RKO (cell line): ENCODE results near the gene PLA2G4B.

Experiments
- DNase-seq: peaks from one replicate; pipeline ENCODE4 v3.0.0-alpha.2; 2016; ENCODE audit warnings: low spot score

Gene PLA2G4B, protein sequence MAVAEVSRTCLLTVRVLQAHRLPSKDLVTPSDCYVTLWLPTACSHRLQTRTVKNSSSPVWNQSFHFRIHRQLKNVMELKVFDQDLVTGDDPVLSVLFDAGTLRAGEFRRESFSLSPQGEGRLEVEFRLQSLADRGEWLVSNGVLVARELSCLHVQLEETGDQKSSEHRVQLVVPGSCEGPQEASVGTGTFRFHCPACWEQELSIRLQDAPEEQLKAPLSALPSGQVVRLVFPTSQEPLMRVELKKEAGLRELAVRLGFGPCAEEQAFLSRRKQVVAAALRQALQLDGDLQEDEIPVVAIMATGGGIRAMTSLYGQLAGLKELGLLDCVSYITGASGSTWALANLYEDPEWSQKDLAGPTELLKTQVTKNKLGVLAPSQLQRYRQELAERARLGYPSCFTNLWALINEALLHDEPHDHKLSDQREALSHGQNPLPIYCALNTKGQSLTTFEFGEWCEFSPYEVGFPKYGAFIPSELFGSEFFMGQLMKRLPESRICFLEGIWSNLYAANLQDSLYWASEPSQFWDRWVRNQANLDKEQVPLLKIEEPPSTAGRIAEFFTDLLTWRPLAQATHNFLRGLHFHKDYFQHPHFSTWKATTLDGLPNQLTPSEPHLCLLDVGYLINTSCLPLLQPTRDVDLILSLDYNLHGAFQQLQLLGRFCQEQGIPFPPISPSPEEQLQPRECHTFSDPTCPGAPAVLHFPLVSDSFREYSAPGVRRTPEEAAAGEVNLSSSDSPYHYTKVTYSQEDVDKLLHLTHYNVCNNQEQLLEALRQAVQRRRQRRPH

DNA sequence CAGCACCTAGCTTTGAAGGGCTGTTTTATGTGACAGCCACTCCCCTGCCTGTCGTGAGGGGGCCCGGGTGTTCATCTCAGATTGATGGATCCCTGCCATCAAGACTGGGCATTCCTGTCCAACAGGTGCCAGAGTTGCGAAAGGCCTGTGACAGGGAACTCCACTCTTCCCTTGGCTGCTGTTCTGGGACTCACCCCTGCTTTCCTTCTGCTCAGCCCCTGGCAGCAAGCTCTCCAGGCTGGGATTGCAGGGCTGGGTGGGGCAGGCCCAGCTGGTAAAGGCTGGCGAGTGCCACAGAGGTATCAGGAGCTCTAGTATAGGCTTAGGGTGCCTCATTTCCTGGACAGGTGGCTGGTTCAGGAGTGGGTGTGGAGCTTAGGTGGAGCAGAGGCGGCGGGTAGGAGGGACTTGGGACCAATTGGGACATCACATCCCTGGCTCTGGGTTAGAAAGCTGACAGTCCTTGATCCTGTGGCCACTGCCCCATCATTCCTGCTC lies at the start of gene PLA2G4B:
Gene PLA2G4B (plus strand): TSS at position 448 of the 498 bp plus-strand sequence. CDS start 67 bp downstream, outside the sequence.
- no peak for DNase-seq

DNA sequence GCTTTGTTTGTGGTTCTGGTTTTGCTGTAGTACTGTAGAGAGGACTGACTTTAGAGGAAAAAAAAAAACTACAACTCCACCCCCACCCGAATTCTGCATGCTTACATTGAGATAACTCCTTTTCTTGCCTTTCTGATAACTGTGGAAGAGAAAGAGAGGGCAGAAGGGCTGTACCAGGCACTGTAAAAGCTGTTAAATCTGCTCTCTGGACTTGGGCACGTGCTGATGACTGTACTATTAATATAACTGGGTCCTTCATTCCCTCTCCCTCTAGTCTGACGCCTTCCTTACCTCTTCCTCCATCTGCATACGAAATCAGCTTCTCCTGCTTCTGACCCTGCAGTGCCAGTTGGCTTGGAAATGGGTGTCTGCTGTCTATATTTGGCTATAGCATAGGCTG lies 49.4 kb upstream of the PLA2G4B start:
- DNase-seq: no peak

DNA sequence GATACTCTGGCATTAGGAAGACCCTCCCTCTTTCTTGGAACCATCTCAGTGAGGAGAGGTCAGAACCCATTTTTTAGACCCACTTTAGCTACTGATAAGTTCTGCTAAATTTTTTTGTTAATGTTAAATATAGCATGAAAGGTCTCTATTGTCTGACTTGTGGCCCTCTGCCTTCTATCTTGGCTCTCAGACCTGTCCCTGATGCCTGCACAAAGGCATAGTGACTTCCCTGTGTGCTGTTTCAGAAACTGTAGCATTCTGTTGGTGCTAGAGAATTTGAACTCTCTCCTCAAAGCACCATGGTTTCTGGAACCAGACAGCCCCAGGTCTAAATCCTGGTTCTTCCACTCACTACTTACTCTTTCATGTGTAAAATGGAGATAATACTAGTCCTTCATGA lies 49.0 kb upstream of the PLA2G4B start:
- no peak for DNase-seq

DNA sequence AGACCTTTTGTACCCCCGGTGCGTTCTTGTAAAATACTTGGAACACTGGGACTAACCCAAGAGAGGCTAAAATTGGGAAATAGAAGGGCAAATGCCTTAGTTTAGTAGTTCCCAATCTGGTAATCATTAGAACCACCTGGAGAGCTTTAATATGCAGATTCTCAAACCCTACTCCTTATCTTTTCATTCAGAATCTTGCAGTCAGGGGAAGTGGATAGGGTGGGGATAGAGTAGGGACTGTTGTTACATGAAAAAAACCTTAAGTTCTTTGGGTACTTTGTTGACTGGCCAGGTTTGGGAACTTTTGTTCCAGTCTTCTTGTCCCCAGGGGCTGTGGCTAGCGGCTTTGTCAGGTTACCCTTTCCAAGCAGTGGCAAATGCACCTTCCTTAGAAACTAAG lies 48.5 kb upstream of the PLA2G4B start:
- DNase-seq: no peak

- no peak for DNase-seq
Measured at GRCh38 chr15:41790756-41791546, 47.7 kb upstream of the PLA2G4B start.

DNA sequence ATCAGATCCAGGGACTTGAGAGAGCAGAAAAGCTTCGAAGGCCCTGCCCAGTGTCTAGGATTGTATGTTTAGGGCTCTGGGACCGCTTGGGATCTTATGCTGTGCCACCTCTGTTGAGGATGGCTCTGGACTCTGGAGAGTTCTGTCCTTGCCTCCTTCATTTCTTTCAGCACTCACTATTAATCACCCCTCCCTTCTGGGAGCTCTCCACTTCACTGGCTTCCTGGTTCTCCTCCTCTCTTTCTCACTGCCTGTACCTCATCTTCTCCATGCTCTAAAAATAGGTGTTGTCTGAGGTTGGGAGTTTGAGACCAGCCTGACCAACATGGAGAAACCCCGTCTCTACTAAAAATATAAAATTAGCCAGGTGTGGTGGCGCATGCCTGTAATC lies 47.1 kb upstream of the PLA2G4B start:
- DNase-seq: no peak

DNA sequence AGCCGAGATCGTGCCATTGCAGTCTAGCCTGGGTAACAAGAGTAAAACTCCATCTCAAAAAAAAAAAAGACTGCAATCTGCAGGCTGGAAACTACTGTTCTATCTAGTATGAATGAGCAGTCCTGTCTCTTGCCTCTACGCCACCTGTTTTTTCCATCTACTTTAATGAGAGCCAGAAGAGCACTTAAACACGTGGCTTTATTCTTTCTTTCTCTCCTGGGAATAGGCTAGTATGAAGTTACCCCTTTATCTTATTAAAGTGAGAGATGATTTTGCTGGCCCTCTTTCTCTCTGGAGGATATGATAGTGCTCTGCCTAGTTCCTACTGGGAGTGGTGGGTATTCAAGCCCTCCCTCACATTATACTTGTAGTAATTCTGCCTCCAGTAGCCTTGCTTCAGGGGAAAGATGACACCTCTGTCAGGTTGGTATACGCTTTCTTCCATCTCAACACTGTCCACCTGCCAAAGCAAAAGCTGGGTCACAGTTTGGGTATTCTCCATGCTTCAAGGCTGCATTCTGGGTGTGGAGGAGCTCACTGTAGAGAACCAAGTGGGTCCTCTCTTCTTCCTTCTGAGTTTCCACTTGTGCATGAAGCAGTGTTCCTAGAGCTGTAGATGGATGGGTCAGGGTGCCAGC lies 46.5 kb upstream of the PLA2G4B start:
- DNase-seq: no peak

GRCh38 chr15:41794081-41794480 lies 44.6 kb upstream of the PLA2G4B start:
- no peak for DNase-seq

DNA sequence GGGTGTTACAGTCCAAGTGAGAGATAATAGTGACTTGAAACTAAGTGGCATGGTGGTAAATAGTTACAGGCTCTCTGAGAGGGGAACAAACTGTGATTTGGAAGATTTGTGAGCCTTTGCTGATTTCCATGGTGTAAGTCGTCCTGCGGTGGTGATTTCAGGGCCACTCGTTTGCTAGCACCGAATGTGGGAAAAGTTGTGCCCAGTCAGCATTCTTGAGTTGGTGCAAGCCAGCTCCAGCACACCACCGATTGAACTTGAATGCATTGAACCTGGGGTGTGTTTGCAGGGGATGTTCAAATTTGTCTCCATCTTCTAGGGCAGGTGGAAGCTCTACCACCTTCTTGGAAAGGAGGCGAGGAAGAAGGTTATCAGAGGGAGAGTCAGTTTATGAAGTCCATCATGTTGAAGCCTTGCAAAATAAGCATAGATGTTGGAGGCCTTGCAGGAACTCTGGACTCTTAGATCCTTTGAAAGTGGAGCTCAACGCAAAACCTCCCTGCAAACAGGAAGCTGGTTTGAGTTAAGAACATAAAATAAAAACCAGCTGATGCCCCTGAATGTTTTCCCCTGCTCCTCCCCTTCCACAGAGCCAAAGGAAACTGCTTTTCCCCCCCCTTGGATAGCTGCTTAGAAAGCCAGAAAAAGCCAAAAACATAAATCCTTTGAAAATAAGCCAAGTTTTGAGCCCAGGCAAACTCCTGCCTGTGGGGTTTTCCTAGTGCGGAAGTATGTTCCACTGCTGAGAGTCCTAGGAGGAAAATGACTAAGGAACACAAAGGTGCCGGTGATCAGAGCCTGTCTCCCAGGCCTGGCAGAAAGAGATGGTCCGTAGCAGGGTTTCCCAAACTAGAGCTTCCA lies 42.4 kb upstream of the PLA2G4B start:
- DNase-seq: no peak

- no peak for DNase-seq
Measured at GRCh38 chr15:41797201-41797944, 41.3 kb upstream of the PLA2G4B start.

- no peak for DNase-seq
Measured at GRCh38 chr15:41798607-41799487, 39.8 kb upstream of the PLA2G4B start.

DNA sequence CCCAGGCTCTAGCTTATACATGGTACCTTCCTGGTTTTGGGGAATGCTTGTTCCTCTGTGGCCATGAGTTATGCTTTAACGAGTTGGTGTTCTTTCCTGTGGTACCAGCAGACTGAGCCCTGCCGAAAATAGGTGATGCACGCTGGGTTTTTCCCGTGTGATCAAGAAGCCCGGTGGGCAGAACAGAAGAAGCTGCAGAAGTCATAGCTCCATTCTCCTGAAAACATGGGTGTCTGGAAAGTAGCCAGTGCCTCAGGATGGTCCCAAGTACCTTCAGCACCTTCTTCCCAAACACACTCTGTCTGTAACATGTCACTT lies 39.2 kb upstream of the PLA2G4B start:
- no peak for DNase-seq

DNA sequence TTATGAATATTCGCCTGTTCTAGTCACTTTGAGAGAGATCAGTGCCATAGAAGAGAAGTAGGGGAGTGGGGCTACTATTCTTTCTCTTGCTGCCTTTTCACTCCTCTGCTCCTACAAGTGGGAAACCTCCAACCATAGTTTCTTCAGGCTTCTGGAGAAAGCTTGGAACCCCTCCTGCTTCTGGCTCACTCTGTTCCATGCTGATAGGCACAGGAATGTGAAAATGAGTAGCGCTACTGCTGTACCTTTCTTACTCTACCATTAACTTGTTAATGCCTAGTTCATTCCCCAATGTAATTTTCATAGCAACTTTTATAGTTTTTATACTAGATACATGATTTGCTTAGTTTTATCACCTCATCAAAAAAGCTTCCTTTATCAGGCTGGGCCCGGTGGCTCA lies 37.5 kb upstream of the PLA2G4B start:
- DNase-seq: no peak

DNA sequence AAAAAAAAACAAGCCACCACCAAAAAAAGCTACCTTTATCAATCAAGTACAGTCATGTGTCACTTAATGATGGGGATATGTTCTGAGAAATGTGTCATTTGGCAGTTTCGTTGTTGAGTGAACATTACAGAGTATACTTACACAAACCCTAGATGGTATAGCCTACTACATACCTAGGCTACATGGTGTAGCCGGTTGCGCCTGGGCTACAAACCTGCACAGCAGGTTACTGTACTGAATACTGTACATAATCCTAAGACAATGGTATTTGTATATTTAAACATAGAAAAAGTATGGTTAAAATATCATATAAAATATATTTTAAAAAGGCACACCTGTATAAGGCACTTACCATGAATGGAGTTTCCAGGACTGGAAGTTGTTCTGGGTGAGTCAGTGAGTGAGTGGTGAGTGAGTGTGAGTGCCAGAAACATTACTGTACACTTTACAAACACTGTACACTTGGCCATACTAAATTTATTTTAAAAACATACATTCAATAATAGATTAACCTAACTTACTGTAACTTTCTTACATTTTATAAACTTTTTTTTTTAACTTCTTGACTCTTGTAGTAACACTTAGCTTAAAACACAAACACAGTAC lies 36.7 kb upstream of the PLA2G4B start:
- peak; percentile 62 for DNase-seq

DNA sequence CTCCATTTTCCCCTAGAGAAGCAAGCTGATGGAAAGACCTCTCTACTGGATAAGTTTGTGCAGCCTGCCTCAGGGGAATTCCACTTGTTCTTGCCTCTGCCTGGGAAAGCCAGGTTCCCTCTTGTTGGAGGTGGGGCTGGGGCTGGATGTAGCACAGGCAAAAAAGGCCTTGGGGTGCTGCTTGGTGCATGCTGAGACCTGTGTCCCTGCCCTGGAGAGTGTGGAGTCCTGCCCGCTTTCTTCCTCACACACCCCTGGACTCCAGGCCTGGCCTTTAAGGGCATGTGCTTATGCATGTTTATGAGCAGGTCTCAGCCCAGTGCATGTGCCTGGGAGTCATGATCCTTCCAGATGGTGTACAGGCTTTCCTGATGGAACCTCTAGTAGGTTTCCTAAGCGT lies 34.3 kb upstream of the PLA2G4B start:
- no peak for DNase-seq

GRCh38 chr15:41804916-41805666 lies 33.6 kb upstream of the PLA2G4B start:
- no peak for DNase-seq

- DNase-seq: no peak
Measured at GRCh38 chr15:41805711-41806110, 32.9 kb upstream of the PLA2G4B start.
